UCSD-AML1 (cell line): Measurements from ENCODE around the gene PRIMA1.

Experiments used
- DNase-seq: peaks from one replicate; lab custom pipeline; 2025; ENCODE audit not compliant: unreplicated experiment; lab: John Stamatoyannopoulos, UW

The PRIMA1 gene

DNA sequence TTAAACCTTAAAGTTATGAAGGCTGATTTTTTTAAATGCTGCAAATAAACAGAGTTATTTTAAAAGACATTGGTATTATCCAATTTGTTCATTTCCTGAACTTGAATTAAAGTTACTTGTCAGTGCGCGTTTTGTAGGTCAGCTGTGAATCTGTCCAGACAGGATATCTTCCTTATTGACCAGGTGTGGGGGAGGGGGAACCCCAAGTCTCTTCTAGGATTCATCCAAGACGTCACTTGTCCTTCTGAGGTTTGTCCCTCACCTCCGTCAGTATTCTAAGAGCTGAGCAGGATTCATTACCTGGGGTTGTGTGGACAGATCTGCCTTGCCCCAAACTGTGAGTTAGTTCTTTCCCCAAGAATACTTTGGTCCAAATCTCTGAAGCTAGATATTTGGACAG is 8.8 kb upstream of the PRIMA1 start:
- no peak for DNase-seq

DNA sequence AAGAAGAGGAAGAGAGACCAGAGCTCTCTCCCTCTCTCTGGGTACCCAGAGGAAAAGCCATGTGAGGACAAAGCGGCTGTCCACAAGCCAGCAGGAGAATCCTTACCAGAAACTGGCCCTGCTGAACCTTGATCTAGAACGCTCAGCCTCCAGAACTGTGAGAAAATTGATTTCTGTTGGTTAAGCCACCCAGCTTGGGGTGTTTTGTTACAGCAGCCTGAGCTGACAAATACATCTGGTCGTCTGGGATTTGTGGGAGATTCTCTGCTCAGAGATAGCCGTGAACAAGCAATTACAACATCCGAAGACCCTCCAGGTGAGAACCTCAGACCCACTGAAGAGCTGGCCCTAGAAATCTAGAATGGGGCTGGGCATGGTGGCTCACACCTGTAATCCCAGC is 6.5 kb upstream of the PRIMA1 start:
- DNase-seq = no peak

DNA sequence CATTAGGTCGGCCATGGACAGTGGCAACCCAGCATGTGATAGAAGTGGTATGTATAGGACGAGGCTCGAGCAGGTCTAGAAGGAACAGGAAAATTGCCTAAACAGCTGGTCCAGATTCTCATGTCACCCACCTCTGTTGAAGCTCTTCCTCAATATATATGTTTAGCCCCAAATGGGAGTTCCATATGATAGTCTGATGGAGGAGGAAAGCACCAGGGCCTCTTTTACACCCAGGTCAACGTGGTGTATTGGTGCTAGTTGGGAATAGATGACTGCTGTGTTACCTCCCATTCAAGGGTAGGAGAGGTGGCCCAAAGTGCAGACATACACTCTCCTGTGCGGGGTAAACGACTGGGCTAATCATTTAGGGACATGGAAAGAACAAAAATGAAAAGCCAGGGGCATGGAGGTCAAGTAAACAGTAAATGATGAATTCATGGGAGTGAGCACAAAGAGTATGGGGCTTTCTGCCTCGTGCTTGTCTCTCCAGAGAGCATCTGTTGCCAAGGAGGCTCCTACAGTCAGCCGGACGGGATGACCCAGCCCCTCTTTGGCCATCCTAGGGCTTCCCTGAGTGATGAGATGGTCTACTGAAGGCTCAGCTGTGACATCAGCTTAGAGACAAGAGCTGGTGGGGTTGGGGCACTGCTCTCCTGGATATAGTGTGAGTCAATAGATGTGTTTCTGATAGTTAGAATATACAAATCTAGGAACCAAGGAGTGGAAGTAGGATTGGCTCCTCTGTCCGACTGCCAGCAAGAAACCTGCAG is 5.5 kb upstream of the PRIMA1 start:
- DNase-seq = no peak

DNA sequence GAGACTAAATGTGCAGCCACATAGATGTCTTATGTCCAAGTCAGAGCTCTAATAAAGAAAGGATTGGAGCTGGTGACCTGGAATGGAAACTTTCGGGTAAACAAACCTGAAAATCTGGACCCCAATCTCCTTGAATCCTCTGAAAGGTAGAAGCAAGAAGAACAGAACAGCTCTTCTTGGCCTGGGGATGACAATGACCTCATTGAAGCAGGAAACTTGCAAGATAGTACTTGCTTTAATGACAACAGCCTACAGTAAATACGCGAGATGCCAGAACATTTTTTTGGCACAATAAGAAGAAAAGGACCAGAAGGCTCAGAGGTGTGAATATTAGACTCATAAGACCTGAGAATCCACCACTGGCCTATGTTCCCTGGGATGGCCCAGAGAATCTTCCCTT is 4.1 kb upstream of the PRIMA1 start:
- DNase-seq = no peak

DNA sequence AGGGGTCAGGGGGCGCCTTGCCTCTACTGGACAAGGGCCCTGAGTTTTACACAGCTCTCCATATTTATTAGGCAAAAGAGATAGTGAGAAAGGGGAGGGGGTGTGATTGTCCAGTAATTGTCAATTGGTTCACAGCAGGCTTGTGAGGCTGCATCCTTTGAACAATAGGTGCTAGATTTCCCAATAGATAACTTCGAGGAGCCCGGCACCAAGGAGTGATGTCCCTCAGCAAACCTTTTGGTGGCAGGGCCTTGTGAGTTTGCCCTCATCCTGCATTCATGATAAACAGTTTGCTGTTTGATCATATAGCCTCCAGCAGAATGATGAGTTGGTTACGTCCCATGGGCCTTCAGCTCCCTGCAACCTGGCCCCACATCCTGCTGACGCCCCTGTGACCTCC is 2.7 kb upstream of the PRIMA1 start:
- DNase-seq = no peak

DNA sequence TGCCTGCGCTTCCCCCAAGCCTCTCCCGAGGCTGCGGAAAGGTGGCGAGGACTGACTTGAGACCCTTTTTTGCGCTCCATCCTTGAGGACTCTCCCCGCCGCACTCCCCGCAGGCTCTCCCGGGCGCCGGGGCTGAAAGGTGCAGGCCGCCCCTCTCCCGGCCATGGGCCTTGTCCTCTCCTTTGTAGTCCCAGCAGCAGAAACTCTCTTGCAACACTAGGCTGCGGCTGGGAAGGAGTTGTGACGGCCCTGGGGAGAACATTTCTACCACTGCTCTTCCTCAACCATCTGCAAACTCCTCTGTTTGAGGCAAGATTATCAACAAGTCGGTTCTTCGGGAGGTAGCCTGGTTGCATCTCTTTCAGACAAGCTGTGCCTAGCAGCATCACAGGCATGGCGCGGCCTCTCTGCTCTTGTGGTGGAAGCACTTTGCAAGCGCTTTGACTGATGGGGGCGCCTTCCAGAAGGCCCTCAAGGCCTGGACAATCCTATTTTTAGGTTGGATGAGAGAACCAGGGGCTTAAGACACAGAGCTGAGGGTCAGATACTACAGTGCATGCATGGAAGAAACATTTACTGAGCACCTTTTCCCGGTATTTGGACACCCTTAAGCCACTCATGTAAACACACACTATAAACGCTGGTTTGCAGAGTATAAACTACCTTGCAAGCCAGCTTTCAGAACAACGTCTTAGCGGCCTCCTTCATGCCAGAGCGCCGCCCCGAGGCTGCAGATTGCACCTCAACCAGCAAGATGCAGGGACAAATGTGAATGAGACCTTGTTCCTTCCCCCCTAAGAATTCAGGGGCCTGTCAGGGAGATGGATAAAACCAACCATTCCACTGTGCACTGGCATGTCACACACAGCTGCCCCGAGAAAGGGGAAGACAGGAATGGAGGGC is 1.2 kb upstream of the PRIMA1 start:
- no peak for DNase-seq

DNA sequence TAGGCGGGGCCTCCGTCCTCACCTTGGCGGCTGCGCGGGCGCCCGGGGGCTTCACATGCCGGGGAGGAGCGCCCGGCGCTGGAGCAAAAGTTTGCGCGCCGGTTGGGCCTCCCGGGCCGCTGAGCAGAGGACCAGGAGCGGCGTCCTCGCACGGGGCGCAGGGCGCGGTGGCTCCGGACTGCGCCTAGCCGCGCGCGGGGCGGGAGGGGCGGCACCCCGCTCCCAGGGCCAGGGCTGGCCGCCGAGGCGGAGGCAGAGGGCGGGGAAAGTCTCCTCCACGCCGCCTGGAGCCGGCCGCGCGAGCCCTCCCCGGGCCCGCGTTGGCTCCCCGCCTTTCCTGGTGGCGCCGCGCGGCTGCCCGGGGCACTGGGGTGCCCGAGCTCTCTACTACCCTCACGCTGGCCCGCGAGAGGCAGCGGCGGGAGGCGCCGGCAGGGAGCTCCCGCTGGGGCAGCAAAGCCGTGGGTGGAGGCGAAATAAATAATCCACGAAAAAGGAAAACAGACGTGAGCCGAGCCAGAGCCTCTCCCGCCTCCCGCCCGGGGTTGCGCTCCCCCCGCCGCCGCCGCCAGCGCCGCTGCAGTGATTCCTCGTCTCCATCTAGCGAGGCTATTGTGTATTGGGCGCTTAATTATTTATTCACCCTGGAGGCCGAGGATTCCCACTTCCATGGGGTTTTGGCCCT is 400 bp upstream of the PRIMA1 start:
- no peak for DNase-seq

DNA sequence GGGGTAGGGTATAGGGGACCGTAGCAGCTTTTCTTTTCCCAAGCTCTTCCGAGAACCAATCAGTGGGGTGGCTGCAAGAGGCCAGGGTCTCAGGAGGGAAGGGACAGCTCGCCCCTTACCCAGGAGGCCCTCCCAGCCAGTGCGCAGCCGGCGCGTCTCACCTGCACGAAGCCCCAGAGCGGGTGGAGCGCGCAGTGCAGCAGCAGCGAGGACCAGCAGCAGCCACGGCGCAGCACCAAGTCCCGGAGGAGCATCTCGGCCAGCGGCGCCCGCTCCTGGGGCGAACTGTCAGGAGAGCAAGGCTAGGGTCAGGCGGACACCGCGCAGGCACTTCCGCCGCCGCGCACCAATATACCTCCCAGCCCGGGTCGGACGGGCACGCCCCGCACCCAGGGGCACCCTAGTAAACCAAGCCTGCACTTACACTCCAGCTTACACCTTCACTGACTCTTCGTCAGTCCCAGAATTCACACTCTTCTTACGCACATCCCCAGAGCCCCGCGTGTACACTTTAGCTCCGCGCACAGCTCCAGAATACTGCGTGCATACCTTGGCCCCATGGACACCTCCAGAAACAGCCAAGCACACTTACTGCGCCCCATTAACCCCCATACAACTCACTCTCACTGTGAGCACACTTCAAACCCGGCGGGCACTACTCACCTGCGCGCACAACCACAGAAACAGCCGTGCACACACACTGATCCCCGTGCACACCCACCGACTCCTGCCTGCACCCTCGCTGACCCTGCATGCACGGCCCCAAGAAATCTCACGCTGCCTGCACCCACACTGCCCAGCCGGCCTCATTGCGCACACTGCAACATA is 606 bp downstream of the PRIMA1 start:
- DNase-seq = no peak

DNA sequence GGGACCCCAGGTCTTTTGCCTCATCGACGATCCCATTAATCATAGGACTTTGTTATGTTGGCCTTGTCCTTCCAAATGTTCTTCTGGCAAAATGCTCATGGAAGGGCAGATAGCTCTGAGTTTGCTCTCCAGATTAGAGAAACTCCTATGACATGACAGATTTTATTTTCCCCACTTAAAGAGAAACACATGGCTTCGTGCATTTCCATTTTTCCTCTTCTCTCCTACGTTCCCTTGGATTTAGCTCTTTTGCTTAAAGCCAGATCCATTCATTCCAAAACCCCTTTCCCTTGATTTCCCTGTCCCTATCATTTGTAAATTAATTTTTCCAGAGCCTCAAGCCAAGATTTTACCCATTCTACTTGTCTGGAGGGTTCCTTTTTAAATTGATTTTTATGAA is 2.9 kb downstream of the PRIMA1 start:
- no peak for DNase-seq

DNA sequence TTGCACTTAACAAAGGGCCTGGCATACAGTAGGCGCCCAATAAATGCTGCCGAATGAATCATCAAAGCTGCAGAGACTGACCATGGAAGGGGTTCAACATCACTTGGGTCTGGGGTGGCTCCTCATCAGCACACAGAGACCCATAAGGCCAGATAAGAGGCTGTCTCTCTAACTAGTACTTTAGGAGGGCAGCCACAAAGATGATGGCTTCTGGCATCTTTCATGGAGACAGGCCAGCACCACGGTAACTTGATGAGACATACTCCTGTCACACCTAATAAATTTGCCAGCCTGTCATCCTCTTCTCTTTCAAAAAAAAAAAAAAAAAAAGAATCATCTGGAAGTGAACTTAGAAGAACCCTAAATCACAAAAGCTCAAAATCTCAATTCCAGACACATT is 3.4 kb downstream of the PRIMA1 start:
- no peak for DNase-seq

DNA sequence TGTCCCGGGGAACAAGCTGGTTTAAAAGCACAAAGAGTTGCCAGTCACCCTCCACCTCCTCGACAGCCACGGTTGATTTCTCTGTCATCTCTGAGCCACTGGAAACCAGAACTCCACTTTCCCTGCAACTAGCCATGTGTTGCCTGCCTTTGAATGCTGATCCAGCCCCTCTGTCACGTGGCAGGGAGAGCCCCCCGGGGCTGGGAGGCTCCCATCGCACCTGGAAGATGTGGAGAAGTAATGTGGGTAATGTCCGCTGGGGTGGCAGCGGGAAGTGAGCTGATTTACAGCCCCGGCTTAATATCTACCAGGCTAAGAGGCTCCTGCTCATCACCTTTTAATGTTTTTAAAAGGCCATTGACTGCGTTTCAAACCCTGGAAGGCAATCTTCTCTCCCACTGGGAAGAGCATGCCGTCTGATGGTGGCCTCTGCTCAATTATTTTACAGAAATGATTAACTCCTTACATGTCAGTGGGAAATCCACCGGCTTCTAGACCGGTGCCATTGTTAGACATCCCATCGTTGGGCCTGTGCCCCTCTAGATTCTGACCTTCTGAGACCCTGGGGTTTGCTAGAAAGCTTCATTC is 7.4 kb downstream of the PRIMA1 start:
- no peak for DNase-seq

DNA sequence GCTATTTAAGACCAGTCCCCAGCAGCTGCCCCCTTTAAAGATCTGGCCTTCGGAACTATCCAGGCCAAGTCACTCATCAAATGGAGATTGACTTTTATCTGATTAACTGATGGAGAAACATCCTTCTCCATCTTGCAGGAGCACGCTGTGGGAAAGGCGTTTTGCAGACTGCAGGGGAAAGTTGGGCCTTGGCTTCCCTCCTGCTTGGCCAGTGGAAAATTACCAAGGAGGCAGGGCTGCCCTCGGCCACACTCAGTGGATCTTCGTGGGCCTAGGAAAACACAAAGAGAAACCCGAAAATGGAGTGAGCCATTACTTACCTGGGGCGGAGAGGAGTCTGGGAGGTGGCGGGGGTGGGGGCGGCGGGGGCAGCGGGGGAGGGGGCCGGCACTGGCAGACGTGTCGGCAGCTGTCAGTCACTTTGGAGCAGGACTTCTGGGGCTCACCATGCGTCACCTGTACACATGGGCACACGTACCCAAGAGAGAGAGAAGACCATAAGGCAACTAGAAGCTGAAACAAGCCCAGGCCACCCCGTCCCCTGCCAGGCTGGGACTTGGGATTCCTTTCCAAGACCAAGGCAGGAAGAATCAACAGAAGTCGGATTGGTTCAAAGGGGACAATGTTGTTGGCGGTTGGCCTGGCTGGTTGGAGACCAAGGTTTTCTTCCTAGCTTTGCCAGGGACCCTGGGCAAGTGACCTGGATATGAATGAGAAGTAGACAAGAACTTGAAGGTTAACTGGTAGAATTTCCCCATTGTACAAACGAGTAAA is 9.2 kb downstream of the PRIMA1 start:
- DNase-seq = no peak

DNA sequence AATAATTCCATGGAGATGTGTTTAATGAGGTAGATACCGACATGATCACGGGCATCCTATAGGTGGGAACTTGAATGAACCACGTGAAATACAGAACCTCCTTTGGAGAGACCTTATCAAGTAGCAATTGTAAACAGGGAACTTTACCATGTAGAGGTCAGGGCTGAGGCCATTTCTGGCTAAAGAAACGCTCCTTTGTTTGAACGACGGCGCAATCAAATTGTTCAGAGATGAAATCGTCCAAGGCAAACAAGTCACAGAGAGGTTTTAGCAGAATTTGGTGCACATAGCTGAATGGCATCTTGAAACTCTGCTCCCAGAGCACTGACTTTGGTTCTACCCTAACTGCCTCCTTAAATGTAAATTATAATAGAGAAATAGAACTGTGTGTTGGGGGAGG is 9.8 kb downstream of the PRIMA1 start:
- DNase-seq = no peak

DNA sequence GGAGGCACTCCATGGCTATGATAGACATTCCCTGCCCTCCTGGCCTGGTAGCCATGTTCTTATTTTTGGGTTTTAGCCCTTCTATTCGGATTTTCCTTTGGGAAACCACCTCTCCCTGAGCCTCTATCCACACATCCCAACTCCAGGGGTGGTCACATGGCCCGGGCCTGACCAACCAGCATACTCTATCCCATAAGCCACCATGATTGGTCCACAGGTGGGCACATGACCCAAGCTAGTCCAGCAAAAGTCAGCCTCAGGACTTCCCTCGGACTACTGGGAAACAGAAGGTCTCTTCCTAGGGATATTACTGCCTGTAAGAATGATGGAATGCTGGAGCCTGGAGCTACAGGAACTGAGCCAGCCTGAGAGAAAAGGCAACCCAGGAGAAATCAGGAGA is 12.5 kb downstream of the PRIMA1 start:
- DNase-seq = no peak

DNA sequence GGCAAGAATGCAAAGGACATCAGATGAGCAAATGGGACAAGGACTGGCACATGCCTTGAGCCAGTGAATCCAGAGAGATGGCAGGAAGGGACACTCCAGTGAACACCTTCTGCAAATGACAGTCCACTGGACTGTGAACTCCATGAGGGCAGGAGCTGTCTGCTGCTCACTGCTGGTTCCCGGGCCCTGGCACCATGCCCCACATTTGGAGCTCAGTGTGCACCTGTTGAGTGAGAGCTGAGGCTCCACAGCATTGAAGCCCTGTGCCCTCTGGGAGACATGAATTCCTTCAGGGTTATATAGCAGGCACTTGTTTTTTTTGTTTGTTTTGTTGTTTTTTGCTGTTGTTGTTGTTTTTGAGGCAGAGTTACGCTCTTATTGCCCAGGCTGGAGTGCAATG is 13.1 kb downstream of the PRIMA1 start:
- DNase-seq = no peak

DNA sequence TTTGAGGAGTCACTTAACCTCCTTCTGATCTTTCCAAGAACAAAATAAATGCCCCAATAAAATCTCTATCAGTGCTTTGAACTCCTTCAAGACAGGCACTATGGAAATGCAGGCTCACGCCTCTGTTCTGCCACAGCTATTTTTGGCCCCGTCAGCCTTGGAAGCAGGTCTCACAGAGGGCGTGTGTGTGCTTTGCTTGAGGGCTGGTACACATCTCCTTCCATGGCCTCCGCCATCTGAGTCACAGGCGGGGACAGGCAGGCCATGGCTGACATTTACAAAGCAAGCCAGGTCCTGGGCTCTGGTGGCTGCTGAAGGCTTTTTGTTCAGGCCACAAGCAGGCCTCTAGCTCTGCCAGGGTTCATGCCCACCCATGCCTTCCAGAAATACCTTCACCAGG is 16.0 kb downstream of the PRIMA1 start:
- no peak for DNase-seq

DNA sequence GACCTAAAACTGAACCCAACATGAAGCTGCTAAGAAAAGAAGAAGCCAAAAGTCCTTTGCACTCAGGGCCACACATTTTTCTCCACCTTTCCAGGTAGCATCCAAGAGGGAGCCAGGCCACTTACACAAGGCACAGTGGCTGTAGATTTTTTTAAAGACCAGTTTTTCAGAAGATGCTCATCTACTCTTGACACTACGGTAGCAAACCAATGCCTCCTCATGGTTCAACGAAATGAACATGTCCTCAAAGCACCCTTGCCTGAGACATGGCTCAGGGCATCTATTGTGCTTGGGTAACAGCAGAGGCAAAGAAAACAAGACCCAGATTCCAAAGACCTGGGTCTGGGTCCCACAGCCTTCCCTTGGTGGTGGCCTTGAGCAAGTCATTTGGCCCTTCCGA is 22.3 kb downstream of the PRIMA1 start:
- DNase-seq = no peak

DNA sequence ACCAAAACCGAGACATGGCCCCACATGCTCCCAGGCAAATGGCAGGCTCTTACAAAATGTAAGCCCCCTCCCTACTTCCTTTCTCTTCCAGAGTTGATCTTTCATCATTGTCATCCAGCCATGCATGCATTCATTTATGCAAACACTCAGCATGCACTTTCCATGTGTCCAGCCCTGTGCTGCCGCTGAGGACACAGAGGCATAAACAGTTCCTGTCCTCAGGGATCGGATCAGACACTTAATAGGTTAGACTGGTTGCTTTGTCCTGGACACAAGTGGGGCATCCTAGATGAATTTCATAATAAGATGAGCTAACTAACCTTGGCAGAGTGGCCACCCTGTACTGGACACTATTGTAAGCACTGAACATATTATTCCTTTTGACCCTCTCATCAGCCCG is 23.1 kb downstream of the PRIMA1 start:
- DNase-seq = no peak

DNA sequence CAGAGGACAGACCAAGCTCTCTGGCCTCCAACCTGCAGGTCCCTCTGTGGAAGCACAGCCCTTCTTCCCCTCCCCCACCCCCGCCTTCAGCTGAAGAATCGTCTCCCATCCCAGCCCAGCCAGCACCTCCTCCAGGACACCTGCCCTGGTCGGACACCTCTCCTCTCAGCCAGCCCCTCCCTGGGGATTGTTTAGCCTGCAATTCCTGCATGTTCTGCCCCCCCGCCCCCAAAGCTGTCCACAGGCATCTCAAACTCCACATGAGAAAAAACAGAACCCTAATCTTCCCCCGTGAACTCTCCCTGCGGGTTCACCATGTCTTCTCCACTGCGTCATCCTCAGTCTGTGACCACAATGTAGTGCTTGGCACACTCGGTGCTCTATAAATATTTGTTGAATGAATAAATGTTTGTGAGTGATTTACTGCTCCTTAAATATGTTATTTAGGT is 24.1 kb downstream of the PRIMA1 start:
- DNase-seq = no peak
